OCI-LY3 (cell line): ENCODE measurements around the gene MNAT1.

ENCODE experiments used
- CTCF ChIP-seq: fragments of 200-600, 300-600 bp; sonication (generic); IDR thresholded peaks from 2 replicates; pipeline ENCODE4 v1.5.1; 2014; ENCODE audit warnings: antibody characterized with exemption, low read length, low read depth
- EZH2phosphoT487 ChIP-seq: fragments of 200-600 bp; shearing (Covaris generic); IDR thresholded peaks from 2 replicates; pipeline ENCODE4 v1.6.1; 2018; ENCODE audit warnings: antibody characterized with exemption, mixed run types, low read depth

- TF ChIP-seq CTCF (no peak), EZH2phosphoT487 (no peak)
These were observed 26.7 kb upstream of the MNAT1 start for GRCh38 chr14:60707858-60708257.
